ENCODE measurements around the gene CPE.

Gene CPE

GRCh38 chr4:165343353-165344191 lies 35.2 kb upstream of the CPE start:
- peaks cover 47% of the 10 kb centered on the region for H3K36me3 ChIP-seq (ENCODE audit: insufficient read depth, low read length)
- peaks cover 25% of the 10 kb centered on the region for H3K79me2 ChIP-seq (ENCODE audit: insufficient read depth, low read length)
- peaks cover 12% of the 10 kb centered on the region for H3K4me1 ChIP-seq (ENCODE audit: insufficient read depth, low read length, poor library complexity, severe bottlenecking)
- no peak overlapping the region for H3K9ac ChIP-seq (ENCODE audit: low read depth, low read length, poor library complexity, severe bottlenecking)
- no peak overlapping the region for H3K4me3 ChIP-seq (ENCODE audit: low read length, poor library complexity, severe bottlenecking)
- no peaks in the 10 kb centered on the region for H3K9me2 ChIP-seq (replicated peaks; ENCODE audit: low read depth, low read length)
- no peak overlapping the region for H3K4me2 ChIP-seq (ENCODE audit: low read depth, low read length, poor library complexity, severe bottlenecking)
- H3K9me3 ChIP-seq (ENCODE audit: insufficient read depth, low read depth, low read length) = no peaks in the 10 kb centered on the region
- H2AFZ ChIP-seq (ENCODE audit: low read length) = no peak overlapping the region
- TF ChIP-seq CTCF (conservative IDR thresholded peaks at IDR 0.05; ENCODE audit: low read length) = peak; percentile 69
- no peak for TF ChIP-seq EZH2phosphoT487 (IDR thresholded peaks at IDR 0.05; ENCODE audit: borderline replicate concordance)
- peaks cover 49% of the 10 kb centered on the region for H4K20me1 ChIP-seq (ENCODE audit: insufficient read depth, low read length, poor library complexity, severe bottlenecking)
- no peaks in the 10 kb centered on the region for H3K27me3 ChIP-seq (ENCODE audit: insufficient read depth, low read length, poor library complexity, severe bottlenecking)
- H3F3A ChIP-seq (ENCODE audit: low read depth) = peaks cover 18% of the 10 kb centered on the region; the same call in 1 of the 2 replicates

GRCh38 chr4:165345666-165346417 lies 33.0 kb upstream of the CPE start:
- no peak overlapping the region for H3K9ac ChIP-seq (ENCODE audit: low read depth, low read length, poor library complexity, severe bottlenecking)
- H3K4me2 ChIP-seq (ENCODE audit: low read depth, low read length, poor library complexity, severe bottlenecking) = no peak overlapping the region
- H3K9me3 ChIP-seq (ENCODE audit: insufficient read depth, low read depth, low read length) = no peaks in the 10 kb centered on the region
- H3K4me3 ChIP-seq (ENCODE audit: low read length, poor library complexity, severe bottlenecking) = no peak overlapping the region
- peak; percentile 31 for TF ChIP-seq CTCF (conservative IDR thresholded peaks at IDR 0.05; ENCODE audit: low read length)
- no peak for TF ChIP-seq EZH2phosphoT487 (IDR thresholded peaks at IDR 0.05; ENCODE audit: borderline replicate concordance)
- H3K36me3 ChIP-seq (ENCODE audit: insufficient read depth, low read length) = peaks cover 24% of the 10 kb centered on the region; the same call in 1 of the 2 replicates
- peaks cover 18% of the 10 kb centered on the region; the same call in 1 of the 2 replicates for H3F3A ChIP-seq (ENCODE audit: low read depth)
- no peaks in the 10 kb centered on the region for H3K4me1 ChIP-seq (ENCODE audit: insufficient read depth, low read length, poor library complexity, severe bottlenecking)
- H3K79me2 ChIP-seq (ENCODE audit: insufficient read depth, low read length) = 0 out of 2 replicates have a peak, but pooled peaks cover 3% of the 10 kb centered on the region
- peaks cover 26% of the 10 kb centered on the region for H4K20me1 ChIP-seq (ENCODE audit: insufficient read depth, low read length, poor library complexity, severe bottlenecking)
- no peaks in the 10 kb centered on the region for H3K27me3 ChIP-seq (ENCODE audit: insufficient read depth, low read length, poor library complexity, severe bottlenecking)
- no peaks in the 10 kb centered on the region for H3K9me2 ChIP-seq (replicated peaks; ENCODE audit: low read depth, low read length)
- no peak overlapping the region for H2AFZ ChIP-seq (ENCODE audit: low read length)

GRCh38 chr4:165347647-165348569 lies 30.9 kb upstream of the CPE start:
- H3F3A ChIP-seq (ENCODE audit: low read depth) = peaks cover 9% of the 10 kb centered on the region; the same call in 1 of the 2 replicates
- peaks cover 7% of the 10 kb centered on the region; the same call in 1 of the 2 replicates for H3K36me3 ChIP-seq (ENCODE audit: insufficient read depth, low read length)
- H3K4me2 ChIP-seq (ENCODE audit: low read depth, low read length, poor library complexity, severe bottlenecking) = no peak overlapping the region
- H3K27me3 ChIP-seq (ENCODE audit: insufficient read depth, low read length, poor library complexity, severe bottlenecking) = no peaks in the 10 kb centered on the region
- H3K79me2 ChIP-seq (ENCODE audit: insufficient read depth, low read length) = no peaks in the 10 kb centered on the region
- peaks cover 8% of the 10 kb centered on the region for H4K20me1 ChIP-seq (ENCODE audit: insufficient read depth, low read length, poor library complexity, severe bottlenecking)
- no peak overlapping the region for H3K4me3 ChIP-seq (ENCODE audit: low read length, poor library complexity, severe bottlenecking)
- H3K9ac ChIP-seq (ENCODE audit: low read depth, low read length, poor library complexity, severe bottlenecking) = no peak overlapping the region
- H3K4me1 ChIP-seq (ENCODE audit: insufficient read depth, low read length, poor library complexity, severe bottlenecking) = no peaks in the 10 kb centered on the region
- no peaks in the 10 kb centered on the region for H3K9me2 ChIP-seq (replicated peaks; ENCODE audit: low read depth, low read length)
- no peaks in the 10 kb centered on the region for H3K9me3 ChIP-seq (ENCODE audit: insufficient read depth, low read depth, low read length)
- TF ChIP-seq CTCF (conservative IDR thresholded peaks at IDR 0.05; ENCODE audit: low read length) (no peak), EZH2phosphoT487 (IDR thresholded peaks at IDR 0.05; ENCODE audit: borderline replicate concordance) (no peak)
- no peak overlapping the region for H2AFZ ChIP-seq (ENCODE audit: low read length)

Measured in Loucy (cell line).